ENCODE measurements around the gene TOR1B.

GRCh38 chr9:129757045-129757444, 45.9 kb upstream of the TOR1B start:
- TF ChIP-seq GABPB1 (CRISPR knock-in tag; IDR thresholded peaks at IDR 0.05) (no peak), CTCF (IDR thresholded peaks at IDR 0.05) (no peak), PRDM15 (CRISPR knock-in tag; IDR thresholded peaks at IDR 0.05) (no peak), KAT7 (CRISPR knock-in tag; IDR thresholded peaks at IDR 0.05; ENCODE audit: borderline replicate concordance) (no peak), FOXP1 (CRISPR knock-in tag; IDR thresholded peaks at IDR 0.05; ENCODE audit: borderline replicate concordance) (no peak), CBFB (CRISPR knock-in tag; IDR thresholded peaks at IDR 0.05; ENCODE audit: low read depth) (no peak), FOXK1 (CRISPR knock-in tag; IDR thresholded peaks at IDR 0.05) (no peak), MYBL2 (CRISPR knock-in tag; IDR thresholded peaks at IDR 0.05) (no peak)
- TF ChIP-seq, protein P1, sequence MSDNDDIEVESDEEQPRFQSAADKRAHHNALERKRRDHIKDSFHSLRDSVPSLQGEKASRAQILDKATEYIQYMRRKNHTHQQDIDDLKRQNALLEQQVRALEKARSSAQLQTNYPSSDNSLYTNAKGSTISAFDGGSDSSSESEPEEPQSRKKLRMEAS (CRISPR knock-in tag; IDR thresholded peaks at IDR 0.05): no peak
- TF ChIP-seq, protein P2, sequence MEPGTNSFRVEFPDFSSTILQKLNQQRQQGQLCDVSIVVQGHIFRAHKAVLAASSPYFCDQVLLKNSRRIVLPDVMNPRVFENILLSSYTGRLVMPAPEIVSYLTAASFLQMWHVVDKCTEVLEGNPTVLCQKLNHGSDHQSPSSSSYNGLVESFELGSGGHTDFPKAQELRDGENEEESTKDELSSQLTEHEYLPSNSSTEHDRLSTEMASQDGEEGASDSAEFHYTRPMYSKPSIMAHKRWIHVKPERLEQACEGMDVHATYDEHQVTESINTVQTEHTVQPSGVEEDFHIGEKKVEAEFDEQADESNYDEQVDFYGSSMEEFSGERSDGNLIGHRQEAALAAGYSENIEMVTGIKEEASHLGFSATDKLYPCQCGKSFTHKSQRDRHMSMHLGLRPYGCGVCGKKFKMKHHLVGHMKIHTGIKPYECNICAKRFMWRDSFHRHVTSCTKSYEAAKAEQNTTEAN (CRISPR knock-in tag; IDR thresholded peaks at IDR 0.05): no peak
- TF ChIP-seq, protein P3, sequence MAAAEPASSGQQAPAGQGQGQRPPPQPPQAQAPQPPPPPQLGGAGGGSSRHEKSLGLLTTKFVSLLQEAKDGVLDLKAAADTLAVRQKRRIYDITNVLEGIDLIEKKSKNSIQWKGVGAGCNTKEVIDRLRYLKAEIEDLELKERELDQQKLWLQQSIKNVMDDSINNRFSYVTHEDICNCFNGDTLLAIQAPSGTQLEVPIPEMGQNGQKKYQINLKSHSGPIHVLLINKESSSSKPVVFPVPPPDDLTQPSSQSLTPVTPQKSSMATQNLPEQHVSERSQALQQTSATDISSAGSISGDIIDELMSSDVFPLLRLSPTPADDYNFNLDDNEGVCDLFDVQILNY (CRISPR knock-in tag; IDR thresholded peaks at IDR 0.05): no peak
